Right kidney (tissue), 1 donor: ENCODE data around the gene C10orf105.

Experiments
- DNase-seq: peaks from one replicate; pipeline ENCODE4 v3.0.0-alpha.2; 2016

C10orf105 gene

GRCh38 chr10:71715860-71716259 is 3.7 kb downstream of the C10orf105 start:
- DNase-seq = no peak

- DNase-seq = no peak
Measured at GRCh38 chr10:71715026-71715425, 4.6 kb downstream of the C10orf105 start.

- no peak for DNase-seq
Measured at GRCh38 chr10:71714592-71714991, 5.0 kb downstream of the C10orf105 start.

GRCh38 chr10:71714031-71714410 is 5.6 kb downstream of the C10orf105 start:
- DNase-seq = no peak

- DNase-seq = peak; percentile 63
Measured at GRCh38 chr10:71713135-71714030, 6.2 kb downstream of the C10orf105 start.

- no peak for DNase-seq
Measured at GRCh38 chr10:71712572-71713134, 6.9 kb downstream of the C10orf105 start.

GRCh38 chr10:71712170-71712569 is 7.4 kb downstream of the C10orf105 start:
- DNase-seq = no peak

GRCh38 chr10:71711052-71711623 is 8.4 kb downstream of the C10orf105 start:
- DNase-seq = no peak

- DNase-seq = no peak
Measured at GRCh38 chr10:71710519-71710918, 9.1 kb downstream of the C10orf105 start.

GRCh38 chr10:71708897-71709882 is 10.4 kb downstream of the C10orf105 start:
- DNase-seq = no peak

GRCh38 chr10:71708301-71708703 is 11.3 kb downstream of the C10orf105 start:
- peak; percentile 70 for DNase-seq

GRCh38 chr10:71707240-71707789 is 12.3 kb downstream of the C10orf105 start:
- DNase-seq = no peak

GRCh38 chr10:71706216-71707121 is 13.1 kb downstream of the C10orf105 start:
- no peak for DNase-seq

- no peak for DNase-seq
Measured at GRCh38 chr10:71705582-71705981, 14.0 kb downstream of the C10orf105 start.

GRCh38 chr10:71704816-71705215 is 14.8 kb downstream of the C10orf105 start:
- no peak for DNase-seq

GRCh38 chr10:71703577-71703976 is 16.0 kb downstream of the C10orf105 start:
- no peak for DNase-seq

- no peak for DNase-seq
Measured at GRCh38 chr10:71701496-71702132, 18.0 kb downstream of the C10orf105 start.

- DNase-seq = no peak
Measured at GRCh38 chr10:71700731-71701368, 18.7 kb downstream of the C10orf105 start.

- DNase-seq = no peak
Measured at GRCh38 chr10:71698737-71699136, 20.8 kb downstream of the C10orf105 start.
